GM19324 (cell line): ENCODE results near the gene ALDH1L1.
"Not testable (repeated sequence)": the region's sequence is repeated elsewhere in the genome, so short reads cannot be mapped to it uniquely, and the experiment has no call there.

ENCODE experiments used
- ATAC-seq: cut with Tn5 transposase; IDR thresholded peaks from one replicate; pipeline ENCODE4 v1.9.1; 2021; ENCODE audit warnings: mild to moderate bottlenecking, moderate library complexity; ENCODE audit not compliant: unreplicated experiment, low FRiP score

ALDH1L1 gene

DNA sequence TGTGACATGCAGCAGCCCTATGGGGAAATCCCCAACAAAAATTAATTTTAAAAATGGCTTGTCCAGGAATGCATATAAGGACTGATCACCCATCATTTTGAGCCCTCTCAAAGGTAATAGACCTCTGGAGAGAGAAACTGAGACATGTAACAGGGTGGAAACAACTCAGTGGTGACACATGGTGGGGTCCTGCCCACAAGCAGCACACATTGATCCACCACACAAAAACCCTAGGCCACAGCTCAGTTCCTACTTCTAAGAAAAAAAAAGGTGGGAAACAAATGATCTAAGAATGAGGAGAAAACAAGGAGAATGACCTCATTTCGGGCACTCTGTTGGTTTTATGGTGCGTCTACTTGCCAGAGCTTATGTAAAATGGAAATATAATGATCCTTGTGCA, 94.5 kb downstream of the ALDH1L1 start:
- ATAC-seq, result no peak

DNA sequence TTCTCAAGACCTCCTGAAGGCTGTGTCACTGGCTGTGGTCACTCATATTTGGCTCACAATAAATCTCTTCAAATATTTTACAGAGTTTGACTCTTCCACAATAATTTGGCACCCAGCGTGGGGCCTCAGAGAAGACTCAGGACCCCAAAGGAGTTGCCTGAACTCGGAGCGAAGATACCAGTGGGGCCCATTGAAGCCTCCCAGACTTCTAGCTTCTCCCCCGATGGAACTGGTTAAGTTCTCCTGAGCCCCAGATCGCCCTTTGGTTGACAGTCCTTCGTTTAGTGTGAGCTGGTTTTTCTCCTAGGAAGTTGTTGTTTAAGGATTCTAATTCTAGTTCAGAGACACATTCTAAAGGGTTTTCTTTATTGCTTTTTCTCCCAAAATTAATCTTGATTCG, 95.1 kb downstream of the ALDH1L1 start:
- no peak for ATAC-seq

DNA sequence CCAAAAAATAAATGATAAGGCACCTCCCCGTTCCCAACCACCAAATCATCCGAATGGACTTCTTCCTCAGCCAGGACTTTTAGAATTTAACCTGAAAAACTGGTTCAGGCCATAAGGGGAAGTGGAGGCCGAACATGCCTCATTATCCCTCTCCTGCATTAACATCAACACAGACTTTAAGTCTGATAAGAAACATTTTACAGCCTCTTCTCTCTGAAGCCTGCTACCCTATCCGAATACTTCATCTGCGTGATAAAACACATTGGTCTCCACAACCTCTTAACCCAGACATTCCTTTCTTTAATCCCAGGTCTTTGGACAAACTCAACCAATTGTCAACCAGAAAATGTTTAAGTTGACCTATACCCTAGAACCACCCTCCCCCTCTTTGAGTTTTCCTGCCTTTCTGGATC, 95.6 kb downstream of the ALDH1L1 start:
- ATAC-seq, result no peak

DNA sequence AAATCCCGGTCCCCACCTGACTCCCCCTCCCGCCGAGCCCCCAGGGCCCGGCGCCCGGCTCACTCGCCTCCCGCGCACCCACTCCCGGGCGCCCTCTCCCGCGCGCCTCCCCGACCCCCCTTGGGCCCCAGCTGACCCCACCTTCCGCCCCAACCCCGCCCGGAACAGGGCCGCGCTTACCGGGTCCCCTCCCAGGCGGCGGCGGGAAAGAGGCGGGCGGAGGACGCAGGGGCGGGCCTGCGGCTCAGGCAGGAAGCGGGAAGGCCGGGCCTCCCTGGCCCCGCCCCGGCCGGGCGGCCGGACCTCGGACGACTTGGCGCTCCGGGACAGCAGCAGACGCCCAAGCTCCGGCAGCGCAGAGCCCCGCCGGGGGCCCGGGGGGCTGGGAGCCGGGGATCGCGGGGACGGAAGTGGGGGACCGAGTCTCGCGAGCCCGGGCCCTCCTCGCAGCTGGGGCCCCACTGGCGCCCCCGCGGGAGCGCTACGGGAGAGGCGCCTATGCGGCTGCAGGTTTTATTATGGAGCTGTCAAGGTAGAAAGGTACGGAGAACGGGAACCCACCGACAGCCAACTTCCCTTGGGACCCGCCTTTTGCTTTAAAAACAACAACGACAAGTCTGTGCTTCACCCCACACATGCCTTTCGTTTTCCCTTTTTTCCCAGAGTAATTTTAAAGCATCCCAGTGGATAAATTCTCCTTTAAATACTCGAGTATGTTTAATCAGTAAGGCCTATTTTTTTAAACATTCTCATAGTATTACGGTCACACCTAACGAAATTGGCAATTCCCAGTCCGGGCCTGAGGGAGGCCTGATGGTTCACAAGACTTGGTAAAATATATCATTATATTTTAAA, 96.2 kb downstream of the ALDH1L1 start, which contains the start of gene SLC41A3:
Gene SLC41A3, minus strand, starts transcription at position 212 of the 855 bp plus-strand sequence. CDS start 15,905 bp downstream, outside the sequence.
- ATAC-seq, result peak; percentile 96

DNA sequence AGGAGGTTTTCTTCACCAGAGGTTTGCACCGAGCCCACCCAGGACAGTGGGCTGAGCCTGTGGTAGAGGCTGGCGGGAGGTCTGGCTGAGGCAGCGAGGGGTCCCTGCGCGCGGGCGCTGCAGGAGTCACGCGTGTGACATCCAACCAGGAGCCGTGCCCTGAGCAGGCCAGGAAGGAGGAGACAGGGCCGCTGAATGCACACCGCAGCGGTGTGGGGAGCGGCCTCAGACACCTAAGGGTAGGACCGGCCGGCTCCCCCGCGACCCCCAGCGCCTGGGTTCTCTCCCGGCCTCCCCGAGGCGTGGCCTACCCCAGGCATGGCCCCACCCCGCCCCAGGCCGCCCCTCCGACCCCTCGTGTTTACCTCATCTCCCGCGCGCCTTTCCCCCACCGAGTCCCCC, 96.9 kb downstream of the ALDH1L1 start:
- ATAC-seq, result peak; percentile 36

DNA sequence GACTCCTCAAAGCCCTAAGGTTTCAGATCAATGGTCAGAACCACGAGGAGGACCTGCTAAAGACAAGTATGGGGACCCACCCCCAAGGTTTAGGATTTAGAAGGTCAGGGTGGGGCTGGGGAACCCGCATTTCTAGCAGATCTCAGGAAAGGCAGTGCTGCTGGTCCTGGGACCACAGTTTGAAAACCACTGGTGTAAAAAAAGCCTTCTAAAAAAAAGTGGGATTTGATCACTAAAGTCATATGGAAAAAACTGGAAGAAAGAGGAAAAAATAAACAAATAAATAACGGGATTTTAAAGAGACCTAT, 97.3 kb downstream of the ALDH1L1 start:
- ATAC-seq, result no peak

DNA sequence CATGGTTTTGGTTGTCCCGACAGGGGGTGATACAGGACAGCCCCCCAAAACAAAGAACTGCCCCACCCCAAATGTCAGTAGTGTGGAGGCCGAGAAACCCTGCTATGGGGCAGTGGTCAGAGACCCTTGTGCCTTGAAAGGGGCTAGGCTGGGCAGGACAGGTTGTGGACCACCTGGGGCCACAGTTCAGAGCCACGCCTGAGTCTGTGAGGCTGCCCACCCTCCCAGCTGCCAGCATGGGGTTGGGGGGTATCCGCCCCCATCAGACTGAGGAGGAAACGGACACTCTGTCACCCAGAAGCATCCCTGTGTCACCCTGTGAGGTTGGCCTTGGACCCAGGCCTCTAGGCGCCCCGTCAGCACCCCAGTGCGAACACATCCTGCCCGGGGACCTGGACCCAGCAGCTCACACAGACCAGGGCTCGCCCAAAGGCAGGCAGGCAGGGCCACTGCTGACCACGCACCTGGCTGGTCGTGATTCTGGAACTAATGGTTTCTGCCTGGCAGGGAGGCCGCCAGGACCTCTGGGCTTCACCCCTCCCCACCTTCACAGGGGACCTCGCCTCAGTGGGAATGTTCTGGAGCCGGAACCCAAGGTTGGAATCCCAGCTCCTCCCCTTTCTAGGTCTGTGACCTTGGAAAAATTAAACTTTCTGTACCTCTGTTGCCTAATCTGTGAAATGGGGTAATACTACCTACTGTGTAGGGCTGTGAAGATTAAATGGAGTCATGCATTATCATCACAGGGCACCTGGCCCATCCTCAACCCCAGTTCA, 97.8 kb downstream of the ALDH1L1 start:
- no peak for ATAC-seq

DNA sequence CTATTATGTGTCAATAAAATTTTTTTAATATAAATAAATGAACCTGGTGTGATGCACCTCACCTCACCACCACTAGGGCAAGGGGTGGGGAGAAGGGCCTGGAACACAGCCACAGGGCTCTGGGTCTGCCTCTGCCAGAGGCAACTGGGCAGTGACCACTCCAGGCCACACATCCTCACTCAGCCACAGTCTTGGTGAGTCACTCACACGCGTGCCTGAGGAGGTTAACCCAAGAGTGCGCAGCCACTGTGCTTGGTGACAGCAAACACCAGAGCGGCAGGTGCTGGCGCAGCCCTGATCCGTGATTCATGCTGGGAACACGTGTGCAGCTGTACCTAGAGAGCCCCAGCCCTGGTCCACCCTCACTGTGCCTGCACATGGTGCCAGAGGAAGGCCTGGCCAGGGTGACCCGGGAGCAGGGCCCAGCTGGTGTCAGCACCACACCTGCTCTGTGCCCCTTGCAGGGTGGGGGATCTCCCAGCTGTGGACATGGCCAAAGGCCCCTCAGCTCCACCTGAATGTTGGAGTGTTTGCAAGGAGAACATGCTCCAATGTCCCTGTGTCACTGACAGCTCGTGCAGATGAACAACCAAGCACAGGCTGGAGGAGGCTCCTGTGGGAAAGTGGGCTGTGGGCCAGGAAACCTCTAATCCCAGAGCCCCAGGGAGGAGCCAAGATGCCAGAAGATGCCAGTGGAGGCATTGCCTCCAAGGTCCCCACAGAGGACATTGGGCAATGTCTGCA, 98.6 kb downstream of the ALDH1L1 start:
- no peak for ATAC-seq

DNA sequence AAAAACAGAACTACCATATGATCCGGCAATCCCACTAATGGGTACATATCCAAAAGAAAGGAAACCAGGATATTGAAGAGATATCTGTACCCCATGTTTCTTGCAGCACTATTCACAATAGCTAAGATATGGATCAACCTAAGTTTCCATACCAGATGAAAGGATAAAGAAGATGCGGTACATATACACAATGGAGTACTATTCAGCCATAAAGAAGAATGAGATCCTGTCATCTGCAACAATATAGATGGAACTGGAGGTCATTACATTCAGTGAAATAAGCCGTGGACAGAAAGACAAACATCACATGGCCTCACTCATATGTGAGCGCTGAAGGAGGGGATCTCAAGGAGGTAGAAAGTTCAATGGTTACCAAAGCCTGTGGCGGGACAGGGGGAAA, 99.4 kb downstream of the ALDH1L1 start:
- no peak for ATAC-seq

DNA sequence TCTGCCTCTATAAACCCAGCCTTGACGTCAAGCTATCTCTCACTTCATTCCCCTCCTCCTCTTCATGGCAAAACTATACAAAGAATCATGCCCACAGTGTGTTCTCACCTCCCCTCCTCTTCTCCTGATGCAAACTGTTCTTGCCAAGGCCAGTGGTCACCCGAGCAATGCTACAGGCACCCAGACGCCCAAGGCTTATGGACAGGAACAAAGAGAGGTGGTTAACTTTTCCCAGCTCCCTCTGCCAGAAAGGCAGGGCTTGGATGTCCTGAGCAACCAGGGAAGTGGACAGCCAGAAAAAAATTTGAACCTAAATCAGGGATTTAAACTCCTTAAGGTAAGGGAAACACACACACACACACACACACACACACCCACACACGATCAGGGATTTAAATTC, 101.5 kb downstream of the ALDH1L1 start:
- ATAC-seq, result no peak

DNA sequence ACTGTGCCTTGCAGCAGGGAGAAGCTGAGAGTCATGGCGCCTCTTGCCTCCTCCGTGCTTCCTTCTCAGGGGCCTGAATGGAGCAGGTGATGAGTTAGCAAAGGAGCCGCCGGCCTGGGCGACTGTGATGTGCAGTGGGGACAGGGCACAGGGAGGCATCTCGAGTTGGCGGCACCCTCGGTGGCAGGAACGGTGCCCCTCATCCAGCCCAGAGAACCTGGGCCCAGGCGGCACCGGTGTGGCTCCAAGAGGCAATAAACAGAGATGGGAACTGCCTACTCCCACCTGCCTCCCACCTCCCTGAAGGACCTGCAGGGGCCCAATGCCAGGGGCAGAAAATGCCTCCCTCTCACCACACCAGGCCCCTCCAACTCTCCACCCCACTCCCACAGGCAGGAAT, 102.6 kb downstream of the ALDH1L1 start:
- no peak for ATAC-seq

DNA sequence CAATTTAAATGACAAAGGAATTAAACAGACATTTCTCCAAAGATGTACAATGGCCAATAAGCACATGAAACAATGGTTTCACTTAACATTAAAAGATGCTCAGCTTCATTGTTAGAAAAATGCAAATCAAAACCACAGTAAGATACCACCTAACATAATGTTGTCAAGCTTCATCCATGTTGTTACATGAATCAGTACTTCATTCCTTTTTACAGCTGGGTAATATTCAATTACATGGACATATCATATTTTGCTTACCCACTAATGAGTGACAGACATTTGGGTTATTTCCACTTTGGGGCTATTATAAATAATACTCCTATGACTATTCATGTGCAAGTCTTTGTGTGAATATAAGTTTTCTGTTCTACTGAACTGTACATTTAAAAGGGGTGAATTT, 104.2 kb downstream of the ALDH1L1 start:
- no peak for ATAC-seq

DNA sequence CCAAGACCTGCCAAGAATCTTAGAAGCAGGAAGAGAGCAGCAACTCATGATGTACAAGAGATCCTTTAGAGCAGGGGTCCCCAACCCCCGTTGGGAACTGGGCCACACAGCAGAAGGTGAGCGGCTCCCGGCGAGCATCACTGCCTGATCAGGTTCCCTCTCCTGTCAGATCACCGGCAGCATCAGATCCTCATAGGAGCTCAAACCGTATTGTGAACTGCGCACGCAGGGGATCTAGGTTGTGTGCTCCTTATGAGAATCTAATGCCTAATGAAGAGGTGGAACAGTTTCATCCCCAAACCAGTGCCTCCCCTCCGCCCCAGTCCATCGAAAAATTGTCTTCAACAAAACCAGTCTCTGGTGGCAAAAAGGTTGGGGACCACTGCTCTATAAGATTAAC, 110.2 kb downstream of the ALDH1L1 start:
- ATAC-seq, result no peak

DNA sequence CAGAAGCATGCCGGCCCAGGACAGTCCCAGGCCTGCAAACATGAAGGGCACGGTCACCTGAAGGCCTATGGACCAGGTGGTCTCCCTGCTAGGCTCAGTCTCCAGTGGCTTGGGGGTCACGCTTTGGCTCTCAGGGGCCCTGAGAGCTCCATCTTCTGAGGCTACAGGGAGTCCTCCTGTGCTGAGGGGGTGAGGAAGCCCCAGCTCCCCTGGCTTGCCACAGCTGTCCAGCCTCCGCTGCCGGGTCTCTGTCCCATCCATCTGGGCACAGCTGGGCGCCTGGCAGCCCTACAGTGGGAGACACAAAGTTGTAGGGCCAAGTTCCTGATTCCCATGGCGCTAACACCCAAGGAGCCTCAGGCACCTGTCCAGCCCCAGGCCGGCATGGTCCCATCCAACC, 112.4 kb downstream of the ALDH1L1 start:
- no peak for ATAC-seq

DNA sequence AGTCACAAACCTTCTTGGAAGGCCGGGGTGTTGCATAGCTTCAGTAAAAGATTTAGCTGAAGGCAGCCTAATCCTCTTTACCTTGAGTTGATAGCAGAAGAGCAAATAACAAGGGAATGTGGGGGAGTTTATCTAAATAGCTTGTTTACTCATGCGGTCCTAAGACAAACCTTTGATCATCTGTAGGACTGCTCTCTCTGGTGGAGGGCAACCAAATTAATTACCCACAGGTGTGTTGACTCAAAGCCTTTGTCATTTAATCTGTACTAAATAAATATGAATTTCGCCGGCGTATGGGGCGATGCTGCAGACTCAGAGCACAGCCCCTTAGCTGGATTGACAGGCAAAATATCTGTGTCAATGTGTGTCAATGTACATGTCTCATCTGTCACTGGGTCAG, 113.7 kb downstream of the ALDH1L1 start:
- ATAC-seq, result not testable (repeated sequence)

DNA sequence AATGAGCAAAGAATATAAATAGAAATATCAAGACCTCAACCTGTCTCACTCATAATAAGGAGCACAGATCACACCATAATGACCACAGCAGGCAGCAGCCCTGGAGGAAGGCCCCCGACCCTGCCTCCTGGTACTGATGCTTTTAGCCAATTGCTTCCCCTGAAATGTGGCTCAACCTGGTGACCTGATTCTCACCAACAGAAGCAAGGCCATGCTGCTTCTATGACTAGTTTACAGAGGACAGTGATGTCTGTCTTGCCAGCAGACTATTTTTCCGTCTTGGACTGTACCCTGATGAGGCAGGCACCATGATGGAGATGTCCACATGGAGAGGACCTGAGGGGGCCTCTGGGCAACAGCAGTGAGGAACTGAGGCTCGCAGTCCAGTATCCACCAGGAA, 114.5 kb downstream of the ALDH1L1 start:
- ATAC-seq, result no peak

DNA sequence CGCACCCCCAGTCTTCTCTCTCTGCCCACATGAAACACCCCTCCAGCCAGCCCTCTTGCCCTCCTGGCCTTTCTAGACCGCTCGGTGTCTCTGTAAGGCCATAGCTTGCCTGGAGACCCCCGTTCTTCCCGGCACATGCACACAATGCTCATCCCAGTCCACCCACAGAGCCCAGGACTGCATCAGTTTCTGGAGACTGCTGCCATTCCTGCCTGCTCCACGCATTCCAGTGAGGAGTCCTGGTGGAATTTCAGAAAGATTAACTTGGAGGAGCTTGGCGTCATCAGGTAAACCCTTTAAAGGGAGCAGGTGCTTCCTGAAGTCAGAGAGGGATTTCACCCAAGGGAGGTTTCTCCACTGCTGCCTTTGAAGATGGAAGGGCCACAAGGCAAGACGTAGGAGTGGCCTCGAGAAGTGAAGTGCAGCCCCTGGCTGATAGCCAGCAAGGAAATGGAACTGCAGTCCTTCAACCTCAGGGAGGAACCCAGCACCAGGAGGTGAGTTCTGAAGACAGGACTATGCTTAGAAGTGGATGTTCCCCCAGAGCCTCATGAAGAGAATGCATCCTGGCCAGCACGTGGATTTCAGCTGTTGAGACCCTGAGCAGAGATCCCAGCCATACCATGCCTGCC, 115.6 kb downstream of the ALDH1L1 start:
- no peak for ATAC-seq

DNA sequence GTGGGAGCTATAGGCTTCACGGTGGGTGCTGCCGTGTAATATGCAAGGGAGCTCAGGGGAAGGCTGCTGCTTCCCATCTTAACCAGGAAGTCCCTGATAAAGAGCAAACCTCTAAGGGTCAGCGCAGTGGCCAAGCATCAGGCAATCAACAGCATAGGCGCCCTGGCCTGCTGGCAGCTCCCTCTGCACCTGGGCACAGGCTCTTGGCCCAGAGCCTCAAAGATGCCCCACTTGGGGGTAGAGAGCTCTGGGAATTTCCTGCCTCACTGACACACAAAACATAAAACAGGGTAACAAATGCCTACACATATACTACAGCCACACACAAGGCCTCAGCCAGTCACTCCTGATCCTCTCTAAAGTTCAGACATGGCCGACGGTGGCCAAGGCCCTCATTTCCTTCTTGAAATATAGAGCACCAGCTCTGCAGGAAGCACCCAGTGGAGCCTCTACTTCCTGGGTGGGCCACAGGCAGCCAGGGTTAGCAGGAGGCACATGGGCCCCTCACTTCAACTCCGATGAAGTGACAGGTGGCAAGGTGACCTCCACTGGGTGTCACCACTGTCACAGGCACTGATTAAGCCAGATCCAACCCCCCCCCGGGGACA, 116.9 kb downstream of the ALDH1L1 start:
- no peak for ATAC-seq

DNA sequence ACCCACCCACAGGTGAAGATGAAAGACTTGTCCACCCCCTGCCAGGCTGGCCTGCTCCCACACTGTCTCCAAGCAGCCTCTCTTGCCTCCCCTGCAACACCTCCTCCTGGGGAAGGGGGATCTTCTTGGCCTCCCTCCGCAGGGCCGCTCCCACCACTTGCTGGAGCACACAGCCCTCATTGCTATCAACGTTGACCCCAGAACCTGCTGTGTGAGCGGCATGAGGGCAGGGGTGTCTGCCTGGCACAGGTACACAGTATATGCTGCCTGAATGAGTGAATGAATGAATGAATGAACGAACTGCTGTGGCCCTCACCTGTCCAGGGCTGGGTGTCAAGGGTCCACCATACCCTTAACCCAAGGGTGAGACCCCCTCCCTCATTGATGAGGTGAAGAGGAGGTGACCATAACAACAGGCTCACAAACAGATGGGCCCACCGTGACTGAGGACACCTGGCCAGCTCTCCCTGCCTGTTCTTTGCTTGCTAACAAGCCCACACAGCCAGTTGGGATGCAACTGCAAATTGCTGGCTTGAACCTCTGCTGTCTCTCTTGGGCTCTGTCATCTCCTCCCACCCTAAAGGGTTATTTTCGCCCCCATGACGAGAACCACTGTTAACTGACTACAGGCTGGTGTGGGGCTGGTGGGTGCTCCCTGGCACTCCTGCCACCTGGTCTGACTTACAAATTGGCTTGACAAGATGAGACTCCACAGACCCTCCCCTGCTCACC, 118.9 kb downstream of the ALDH1L1 start:
- no peak for ATAC-seq
